Activated CD8-positive, alpha-beta memory T cell treated with anti-CD3 and anti-CD28 coated beads, Interleukin-2, amount 50 U/mL, for 4 hours (primary cell): ENCODE measurements around the gene SIPA1.
A peak's percentile ranks its signal among the peaks of the same experiment; 100 is the strongest.
"Not testable (repeated sequence)": the region's sequence is repeated elsewhere in the genome, so short reads cannot be mapped to it uniquely, and the experiment has no call there.

Experiments
- DNase-seq: peaks from one replicate; pipeline ENCODE4 v3.0.0-alpha.2; 2020

Gene SIPA1

DNA sequence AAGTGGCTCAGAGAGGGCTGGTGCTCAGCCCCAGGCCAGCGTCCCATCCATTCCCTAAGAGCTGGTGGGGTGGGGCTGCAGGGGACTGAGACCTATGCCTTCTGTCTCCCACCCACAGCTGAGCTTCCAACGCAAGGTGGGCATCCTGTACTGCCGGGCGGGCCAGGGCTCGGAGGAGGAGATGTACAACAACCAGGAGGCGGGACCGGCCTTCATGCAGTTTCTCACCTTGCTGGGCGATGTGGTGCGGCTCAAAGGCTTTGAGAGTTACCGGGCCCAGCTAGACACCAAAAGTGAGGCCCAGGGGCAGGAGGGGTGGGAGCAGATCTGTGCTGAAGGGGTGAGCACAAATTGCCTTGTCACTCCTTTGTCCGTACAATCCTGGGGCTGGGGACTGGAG, 6.9 kb downstream of the SIPA1 start:
- DNase-seq: no peak

DNA sequence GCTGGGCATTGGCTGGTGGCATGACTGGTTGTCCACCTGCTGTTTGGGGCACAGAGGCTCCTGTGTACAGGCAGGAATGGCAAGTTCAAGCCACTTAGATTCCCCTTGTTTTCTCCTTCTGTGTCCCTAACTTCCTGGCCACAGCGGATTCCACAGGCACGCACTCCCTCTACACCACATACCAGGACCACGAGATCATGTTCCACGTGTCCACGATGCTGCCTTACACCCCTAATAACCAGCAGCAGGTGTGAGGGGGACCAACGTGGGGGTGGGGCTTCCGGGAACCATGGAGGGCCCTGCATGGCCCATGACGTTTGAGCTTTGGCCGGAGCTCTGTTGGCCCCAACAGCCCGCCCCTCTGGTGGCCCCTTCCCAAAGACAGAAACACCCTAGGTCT, 7.8 kb downstream of the SIPA1 start:
- DNase-seq: no peak

DNA sequence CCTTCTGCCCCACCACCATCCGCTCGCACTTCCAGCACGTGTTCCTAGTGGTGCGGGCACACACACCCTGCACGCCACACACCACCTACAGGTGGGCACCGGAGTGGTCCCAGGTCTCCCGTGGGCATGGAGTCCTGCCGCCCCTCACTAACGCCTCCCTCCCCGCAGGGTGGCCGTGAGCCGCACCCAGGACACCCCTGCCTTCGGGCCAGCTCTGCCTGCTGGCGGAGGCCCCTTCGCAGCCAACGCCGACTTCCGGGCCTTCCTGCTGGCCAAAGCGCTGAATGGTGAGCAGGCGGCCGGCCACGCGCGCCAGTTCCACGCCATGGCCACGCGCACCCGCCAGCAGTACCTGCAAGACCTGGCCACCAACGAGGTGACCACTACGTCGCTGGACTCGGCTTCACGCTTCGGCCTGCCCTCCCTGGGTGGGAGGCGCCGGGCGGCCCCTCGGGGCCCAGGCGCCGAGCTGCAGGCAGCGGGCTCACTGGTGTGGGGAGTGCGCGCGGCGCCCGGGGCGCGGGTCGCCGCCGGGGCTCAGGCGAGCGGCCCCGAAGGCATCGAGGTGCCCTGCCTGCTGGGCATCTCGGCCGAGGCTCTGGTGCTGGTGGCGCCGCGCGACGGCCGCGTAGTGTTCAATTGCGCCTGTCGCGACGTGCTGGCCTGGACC, 8.5 kb downstream of the SIPA1 start:
- no peak for DNase-seq

DNA sequence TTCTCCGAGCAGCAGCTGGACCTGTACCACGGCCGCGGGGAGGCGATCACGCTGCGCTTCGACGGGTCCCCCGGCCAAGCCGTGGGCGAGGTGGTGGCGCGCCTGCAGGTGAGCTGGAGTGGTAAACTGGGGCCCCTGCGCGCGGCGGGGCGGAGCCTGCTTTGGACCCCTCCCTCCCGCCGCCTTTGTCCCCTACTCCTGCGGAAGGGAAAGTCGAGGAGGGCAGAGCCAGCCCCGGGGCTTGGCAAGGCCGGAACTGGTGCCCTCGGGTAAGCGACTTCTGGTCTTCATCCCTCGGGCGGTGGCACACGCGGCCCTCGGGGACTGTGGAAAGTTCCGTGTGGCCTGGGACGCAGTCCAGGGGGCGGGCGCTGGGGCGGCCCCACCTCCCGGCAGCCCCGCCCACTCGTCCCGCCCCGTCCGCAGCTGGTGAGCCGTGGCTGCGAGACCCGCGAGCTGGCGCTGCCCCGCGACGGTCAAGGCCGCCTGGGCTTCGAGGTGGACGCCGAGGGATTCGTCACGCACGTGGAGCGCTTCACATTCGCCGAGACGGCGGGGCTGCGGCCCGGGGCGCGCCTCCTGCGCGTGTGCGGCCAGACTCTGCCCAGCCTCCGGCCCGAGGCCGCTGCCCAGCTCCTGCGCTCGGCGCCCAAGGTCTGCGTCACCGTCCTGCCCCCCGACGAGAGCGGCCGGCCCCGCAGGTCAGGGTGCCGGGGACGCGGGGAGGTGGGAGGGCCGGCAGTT, 9.2 kb downstream of the SIPA1 start:
- DNase-seq: no peak

DNA sequence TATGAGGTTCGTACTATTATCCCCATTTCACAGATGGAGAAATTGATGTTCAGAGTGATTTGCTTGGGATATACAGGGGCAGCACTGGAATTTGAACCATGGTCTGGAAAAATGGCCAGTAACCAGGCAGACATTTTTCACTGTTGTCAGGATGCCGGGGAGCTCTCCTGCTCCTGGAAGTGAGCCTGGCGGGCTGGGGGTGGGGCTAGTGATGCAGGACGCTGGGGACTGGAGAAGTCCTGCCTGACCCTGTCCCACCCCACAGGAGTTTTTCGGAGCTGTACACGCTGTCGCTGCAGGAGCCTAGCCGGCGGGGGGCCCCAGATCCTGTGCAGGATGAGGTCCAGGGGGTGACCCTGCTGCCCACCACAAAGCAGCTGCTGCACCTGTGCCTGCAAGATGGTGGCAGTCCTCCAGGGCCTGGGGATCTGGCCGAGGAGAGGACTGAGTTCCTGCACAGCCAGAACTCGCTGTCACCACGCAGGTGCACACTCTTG, 11.1 kb downstream of the SIPA1 start:
- DNase-seq: no peak

DNA sequence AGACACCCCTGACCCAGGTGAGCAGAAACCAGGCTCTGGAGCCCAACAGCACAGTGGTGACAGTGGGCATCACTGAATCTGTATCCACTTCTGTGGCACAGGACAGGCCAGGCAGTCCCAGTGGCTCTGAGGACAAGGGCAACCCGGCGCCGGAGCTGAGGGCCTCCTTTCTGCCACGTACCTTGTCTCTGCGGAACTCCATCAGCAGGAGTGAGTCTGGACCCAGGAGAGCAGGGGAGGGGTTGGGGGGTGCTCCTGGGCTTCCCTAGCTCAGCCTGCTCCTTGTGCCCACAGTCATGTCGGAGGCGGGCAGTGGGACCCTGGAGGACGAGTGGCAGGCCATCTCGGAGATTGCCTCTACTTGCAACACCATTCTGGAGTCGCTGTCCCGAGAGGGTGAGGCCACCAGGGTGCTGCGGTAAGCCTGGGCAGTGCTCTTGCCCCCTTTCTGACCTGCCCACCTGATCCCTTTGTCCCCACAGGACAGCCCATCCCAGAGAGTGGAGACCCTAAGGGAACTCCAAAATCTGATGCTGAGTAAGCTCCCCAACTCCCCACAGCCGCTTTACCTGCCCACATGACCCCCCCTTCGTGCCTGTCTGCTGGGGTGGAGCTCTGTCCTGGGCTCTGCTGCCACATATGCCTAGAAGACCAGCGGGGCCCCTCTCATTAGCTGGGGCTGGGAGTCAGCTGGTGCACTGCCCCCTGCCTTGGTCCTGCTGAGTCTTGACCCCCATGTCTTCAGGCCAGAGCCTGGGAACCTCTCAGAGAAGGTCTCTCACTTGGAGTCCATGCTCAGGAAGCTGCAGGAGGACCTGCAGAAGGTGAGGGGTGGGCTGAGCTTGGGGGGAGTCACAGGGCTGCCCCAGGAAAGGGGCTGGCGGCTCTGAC, 12.0 kb downstream of the SIPA1 start:
- no peak for DNase-seq

DNA sequence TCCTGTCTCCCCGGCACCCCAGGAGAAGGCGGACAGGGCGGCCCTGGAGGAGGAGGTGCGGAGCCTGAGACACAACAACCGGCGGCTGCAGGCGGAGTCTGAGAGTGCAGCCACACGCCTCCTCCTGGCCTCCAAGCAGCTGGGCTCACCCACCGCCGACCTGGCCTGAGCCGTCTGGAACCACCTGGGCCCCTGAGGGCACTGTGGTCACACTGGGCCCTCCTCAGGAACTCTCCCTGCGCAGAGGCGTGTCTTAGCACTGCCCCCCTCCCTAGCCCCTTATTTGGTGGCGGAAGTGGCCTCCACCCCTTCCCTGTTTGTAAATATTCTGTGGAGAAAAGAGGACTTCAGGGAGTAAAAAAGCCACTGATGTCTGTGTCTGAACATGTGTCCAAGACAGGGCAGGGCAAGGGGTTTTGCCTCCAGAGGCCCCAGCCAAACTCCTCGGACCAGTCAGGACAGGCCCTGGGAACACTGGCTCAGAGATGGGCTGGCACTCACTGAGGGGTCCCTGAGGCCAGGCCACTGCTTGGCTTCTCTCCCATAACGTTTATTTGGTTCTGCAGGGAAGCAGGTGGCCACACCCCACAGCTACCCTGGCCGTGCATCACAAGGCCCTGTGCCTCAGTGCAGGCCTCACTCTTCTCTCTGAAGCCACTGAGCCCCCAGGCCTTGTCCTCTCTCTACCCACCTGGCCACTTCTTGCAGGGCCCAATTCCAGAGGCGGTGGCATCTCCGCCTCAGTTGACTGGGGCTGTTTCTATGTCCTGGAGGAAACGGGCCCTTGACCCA, 12.8 kb downstream of the SIPA1 start:
- no peak for DNase-seq

DNA sequence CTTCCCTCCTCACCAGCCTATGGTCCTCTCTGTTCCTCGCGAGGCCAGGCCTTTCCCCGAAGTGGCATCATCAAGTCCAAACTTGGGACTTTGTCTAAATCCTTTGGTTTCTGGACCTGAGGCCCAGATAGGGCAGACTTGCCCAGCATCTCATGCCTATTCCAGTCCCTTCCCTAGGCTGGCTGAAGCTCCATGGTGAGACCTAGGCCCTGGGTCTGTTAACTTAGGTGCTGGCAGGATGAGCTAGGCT, 13.4 kb downstream of the SIPA1 start:
- DNase-seq: no peak

DNA sequence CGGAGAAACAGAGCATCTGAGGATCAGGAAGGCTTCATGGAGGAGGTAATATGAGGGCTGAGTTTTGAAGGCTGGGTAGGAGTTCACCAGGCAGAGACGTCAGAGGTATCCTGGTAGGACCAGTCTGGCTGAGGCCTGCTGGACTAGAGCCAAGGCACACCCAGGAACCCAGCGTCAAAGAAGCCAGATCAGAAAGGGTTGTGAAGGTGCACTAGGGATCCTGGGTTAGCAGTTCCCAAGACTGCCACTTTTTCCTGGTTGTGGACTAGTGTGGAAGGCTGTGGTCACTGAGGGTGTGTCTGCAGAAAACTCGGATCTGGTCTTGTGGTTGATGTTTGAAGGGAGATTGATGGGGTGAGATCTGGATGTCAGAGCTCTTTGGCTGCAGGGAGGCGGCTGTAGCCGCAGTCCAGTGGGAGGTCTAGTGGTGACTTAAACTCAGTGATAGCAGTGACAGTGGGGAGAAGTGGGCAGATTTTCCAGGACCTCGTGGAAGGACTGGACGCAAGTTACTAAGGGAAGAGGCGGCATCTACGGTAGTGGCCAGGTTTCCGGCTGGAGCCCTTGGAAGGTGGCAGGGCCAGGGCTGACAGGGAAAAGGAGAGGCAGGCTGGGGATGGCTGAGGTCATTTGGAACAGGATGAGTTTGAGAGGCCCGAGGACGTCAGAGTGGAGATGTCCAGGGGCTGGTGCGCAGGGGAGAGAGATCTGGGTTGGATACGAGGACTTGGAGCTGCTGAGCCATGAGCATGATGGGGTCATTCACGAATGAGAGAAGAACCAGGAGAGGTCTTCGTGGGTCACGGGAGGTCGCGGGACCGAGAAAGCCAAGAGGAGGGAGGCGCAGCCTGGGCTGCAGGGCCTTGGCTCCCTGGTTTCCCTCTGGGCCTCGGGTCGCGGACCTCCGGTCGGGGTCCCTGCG, 13.9 kb downstream of the SIPA1 start:
- DNase-seq: no peak

DNA sequence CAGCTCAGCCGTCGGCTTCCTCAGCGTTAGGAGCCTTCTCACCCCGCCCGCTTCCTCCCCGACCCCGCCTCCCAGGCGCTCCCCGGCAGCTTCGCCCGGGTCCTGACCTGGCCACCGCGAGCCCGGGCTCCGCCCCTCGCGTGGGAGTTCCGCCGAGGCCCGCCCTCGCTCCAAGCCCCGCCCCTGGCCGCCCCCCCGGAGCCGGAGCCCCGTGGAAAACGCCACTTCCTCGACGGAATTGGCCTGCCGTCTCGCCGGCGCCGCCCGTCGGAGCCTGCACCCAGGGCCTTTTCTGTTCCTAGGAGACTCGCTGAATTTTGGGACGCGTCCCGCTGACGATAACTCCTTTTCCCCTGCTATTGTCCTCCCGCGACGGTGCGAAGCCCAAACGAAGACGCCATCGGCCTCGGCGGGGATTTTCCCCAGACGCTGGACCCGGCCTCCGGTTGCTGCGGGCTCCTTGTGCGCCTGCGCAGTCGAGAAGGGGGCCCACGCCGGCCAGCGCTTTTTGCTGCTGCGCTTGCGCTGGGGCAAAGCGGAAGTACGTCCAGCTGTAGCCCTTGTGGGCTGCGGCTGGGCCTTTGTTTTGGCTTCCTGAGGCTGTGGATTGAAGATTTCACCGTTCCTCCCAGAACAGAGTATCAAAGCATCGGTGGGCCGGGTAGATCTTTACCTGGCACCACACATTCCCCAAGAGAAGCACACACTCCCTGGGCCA, 14.8 kb downstream of the SIPA1 start:
- peak; percentile 98 for DNase-seq

DNA sequence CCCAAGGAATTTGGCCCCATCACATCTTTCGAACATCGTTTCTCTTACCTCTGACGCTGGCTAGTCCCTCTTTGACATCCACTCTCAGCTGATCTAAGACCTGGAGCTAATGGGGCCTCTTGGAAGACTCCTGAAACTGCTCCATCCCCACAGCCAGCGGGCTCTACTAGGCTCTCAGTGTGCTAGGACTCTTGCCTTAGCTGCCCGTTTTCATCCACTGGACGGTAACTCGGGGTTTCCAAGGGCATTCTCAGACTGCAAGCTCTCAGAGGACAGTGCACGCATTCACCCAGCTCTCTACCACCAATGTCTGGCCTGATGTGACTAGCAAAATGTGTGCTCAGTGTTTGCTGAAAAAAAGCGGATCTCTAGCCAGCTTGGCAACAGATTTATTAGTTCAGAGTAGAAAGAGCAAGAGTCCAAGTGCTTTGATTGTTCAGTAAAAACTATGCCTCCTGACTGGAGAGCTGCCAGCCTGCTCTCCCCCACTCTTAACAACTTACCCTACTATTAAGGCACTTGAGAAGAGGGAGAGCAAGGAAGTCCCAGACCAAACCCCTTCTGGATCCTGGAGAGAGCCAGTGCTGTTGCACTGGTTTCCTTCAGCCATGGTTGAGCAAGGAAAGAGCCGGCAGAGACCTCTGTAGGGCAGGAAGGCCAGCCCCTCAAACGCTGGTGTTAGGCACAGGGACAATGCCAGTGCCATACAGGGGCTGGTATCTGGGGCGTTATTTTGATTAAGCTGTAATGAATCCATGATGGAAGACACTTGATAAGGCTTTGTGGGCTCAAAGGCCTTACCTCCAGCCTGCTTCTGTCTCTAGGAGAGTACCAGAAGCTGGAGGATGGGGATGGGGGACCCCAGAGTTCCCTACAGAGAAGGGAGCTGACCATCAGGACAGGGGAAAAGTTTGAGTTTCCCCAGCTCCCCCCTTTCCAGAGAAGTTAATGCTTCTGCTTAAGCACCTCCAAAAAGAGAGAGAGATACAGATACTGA, 15.6 kb downstream of the SIPA1 start:
- DNase-seq: no peak

DNA sequence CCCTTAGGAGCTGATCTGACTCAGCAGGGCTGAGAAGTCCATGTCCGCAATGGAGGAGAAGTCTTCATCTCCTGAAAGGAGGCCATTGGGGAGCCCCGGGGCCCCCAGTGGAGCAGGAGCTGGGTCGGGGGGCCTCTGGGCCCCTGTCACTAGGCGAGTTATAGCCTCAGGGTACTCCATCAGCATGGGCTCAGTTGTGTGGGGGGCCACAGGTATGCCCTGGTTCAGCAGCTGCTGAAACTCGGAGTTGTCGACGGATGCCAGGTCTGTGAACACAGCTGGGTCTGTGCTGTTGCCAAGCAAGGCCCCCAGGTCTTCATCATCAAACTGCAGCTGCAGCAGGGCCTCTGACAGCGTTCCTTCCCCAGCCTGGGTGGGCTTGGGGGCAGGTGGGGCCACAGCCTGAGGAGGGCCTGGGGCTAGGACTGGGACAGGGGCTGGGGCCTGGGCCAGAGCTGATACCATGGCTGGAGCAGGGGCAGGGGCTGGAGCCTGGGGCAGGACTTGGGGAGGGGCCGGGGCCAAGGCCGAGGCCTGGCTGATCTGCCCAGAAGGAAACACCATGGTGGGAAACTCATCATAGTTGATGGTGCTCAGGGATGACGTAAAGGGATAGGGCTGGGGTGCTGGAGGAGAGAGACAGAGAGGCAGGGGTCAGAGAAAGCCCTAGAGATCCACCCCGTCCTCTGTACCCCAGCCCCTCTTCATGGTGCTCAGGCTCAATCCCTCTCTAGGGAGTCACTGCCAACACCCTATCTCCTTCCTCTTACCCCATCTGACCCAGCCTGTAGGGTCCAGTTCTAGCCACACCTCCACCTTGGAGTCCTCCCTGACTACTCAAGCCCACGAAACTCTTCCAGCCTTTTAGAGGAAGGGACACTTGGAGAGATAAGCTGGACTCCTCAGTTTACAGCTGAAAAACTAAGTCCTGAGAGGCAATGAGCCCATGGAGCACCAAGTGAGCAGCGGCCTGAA, 16.8 kb downstream of the SIPA1 start:
- DNase-seq: no peak

DNA sequence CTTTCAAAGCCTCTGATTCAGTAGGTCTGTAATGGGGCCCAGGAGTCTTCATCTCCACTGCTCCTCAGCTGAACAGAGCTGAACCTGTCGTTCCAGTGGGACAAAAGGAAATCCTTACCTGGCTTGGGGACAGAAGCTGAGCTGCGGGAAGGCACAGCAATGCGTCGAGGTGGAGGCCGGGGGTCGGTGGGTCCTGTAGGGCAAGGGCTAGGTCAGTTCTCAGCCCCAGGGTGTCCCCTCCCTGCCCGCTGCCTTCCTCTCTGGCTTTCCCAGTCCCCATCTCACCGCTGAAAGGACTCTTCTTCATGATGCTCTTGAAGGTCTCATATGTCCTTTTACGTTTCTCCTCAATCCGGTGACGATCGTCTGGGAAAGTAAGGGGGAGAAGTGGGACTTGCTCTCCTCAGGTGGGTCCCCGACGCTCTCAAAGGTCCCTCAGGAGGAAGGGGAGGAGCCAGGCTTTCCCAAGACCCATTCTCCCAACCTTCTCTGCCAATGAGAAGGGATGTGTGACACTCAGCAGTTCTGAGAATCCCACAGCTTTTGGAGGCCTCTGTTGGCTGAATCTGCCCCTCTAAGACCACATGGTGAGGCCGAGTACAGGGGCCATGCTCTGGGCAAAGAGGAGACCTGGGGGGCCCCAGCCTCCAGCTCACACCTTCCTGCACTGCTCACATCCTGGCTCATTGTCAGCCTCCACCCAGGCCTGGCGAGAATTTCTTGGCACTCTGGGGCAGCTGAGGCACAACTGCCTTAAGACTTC, 17.9 kb downstream of the SIPA1 start:
- no peak for DNase-seq

DNA sequence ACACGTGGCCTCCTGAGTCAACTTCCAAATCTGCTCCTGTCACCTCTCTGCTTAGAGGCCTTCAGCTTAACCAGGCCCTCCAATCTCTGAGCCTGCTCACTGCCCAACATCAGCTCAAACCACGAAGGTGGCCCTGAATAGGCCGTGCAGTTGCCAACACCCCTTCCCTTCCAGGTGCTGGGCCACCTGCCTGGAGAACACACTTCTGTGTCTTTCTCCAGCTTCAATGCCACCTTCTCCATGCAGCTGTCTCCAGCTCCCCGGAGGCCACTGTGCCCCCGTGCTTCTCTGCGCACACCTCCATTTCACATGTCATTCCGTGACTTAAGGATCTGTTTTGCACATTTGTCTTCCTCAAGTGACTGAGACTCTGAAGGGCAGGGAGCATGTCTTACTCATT, 19.5 kb downstream of the SIPA1 start:
- no peak for DNase-seq

DNA sequence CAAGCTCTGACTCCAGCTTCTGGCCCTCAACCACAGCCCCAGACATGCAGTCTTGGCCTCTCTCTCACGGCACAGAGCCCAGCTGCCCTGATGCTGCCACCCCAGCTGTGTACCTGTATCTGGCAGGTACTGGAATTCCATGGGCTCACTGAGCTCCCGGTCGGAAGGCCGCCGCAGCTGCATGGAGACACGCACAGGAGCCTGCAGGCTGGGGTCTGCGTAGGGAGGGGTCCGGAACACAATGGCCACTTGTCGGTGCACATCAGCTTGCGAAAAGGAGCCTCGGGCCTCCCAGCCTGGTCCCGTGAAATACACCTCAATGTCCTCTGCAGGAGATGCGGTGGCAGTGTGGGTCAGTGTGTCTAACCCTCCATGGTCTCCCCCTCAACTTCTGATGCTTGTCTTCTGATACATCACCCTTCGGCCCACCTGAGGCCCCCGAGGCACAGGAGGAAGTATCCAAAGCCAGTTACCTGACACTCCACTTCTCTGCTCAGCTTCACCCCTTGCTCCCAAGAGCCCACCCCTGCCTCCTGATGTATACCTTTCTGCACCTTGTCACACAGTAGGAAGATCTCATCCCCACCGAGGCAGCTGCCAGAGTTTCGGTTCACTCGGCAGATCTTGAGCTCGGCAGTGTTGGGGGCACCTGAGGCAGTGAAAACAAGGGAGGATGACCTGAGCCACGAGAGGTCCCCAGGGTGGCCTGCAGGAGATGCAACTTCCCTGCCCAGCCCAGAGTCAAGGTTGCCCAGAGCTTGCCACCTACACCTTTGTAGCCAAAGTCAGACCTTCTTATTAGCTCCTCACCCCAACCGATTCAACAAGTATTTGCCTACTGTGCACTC, 20.5 kb downstream of the SIPA1 start:
- no peak for DNase-seq

DNA sequence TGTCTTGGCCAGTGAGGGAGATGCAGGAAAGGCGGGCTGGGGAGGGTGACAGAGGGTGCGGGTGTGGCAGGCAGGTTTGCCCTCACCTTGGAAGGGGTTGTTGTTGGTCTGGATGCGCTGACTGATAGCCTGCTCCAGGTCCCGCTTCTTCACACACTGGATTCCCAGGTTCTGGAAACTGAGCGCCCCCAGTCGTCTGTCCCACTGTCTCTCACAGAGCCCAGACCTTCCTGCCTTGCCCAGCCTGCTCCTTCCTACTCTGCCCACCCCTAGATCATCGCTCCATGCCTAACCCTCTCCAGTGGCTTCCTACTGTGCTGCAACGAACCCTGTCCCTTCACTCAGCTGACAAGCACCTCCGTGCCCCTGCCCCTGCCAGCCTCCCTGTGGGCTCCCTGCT, 22.1 kb downstream of the SIPA1 start:
- DNase-seq: no peak

DNA sequence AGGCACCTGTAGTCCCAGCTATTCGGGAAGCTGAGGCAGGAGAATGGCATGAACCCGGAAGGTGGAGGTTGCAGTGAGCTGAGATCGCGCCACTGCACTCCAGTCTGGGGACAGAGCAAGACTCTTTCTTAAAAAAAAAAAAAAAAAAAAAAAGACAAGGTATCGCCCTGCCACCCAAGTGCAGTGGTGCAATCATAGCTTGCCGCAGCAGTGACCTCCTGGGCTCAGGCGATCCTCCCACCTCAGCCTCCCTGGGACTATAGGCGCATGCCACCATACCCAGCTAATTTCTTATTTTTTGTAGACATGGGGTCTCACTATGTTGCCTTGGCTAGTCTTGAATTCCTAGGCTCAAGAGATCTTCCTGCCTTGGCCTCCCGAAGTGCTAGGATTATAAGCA, 23.0 kb downstream of the SIPA1 start:
- not testable (repeated sequence) for DNase-seq
